HEK293T (cell line): ENCODE measurements around the gene CCR3.

ENCODE experiments used
- ARNT ChIP-seq: fragments of 450-650 bp; IDR thresholded peaks from 2 replicates; pipeline ENCODE4 v1.6.1; 2017; ENCODE audit warnings: mild to moderate bottlenecking
- BHLHE40 ChIP-seq: fragments of 450-650 bp; IDR thresholded peaks from 2 replicates; pipeline ENCODE4 v1.6.1; 2016; ENCODE audit warnings: mild to moderate bottlenecking, moderate library complexity, borderline replicate concordance
- CTBP1 ChIP-seq: fragments of 450-650 bp; IDR thresholded peaks from 2 replicates; pipeline ENCODE4 v1.6.1; 2016; ENCODE audit warnings: borderline replicate concordance
- ELF4 ChIP-seq: fragments of 450-650 bp; IDR thresholded peaks from 2 replicates; pipeline ENCODE4 v1.6.1; 2017; ENCODE audit warnings: antibody characterized with exemption
- FOXM1 ChIP-seq: fragments of 450-650 bp; IDR thresholded peaks from 2 replicates; pipeline ENCODE4 v1.6.1; 2017; ENCODE audit warnings: mild to moderate bottlenecking, borderline replicate concordance
- HDGF ChIP-seq: fragments of 450-650 bp; IDR thresholded peaks from 2 replicates; pipeline ENCODE4 v1.6.1; 2017; ENCODE audit warnings: antibody characterized with exemption, borderline replicate concordance
- L3MBTL2 ChIP-seq: fragments of 450-650 bp; conservative IDR thresholded peaks from 2 replicates; pipeline ENCODE4 v1.6.1; 2016; ENCODE audit warnings: mild to moderate bottlenecking
- LEF1 ChIP-seq: fragments of 450-650 bp; IDR thresholded peaks from 2 replicates; pipeline ENCODE4 v1.6.1; 2017; ENCODE audit warnings: mild to moderate bottlenecking, borderline replicate concordance
- NFRKB ChIP-seq: fragments of 450-650 bp; IDR thresholded peaks from 2 replicates; pipeline ENCODE4 v1.6.1; 2016; ENCODE audit warnings: mild to moderate bottlenecking, moderate library complexity
- PKNOX1 ChIP-seq: fragments of 450-650 bp; IDR thresholded peaks from 2 replicates; pipeline ENCODE4 v1.6.1; 2016
- SP1 ChIP-seq: fragments of 450-650 bp; IDR thresholded peaks from 2 replicates; pipeline ENCODE4 v1.6.1; 2017
- SUZ12 ChIP-seq: fragments of 450-650 bp; IDR thresholded peaks from 2 replicates; pipeline ENCODE4 v1.6.1; 2016; ENCODE audit warnings: mild to moderate bottlenecking
- TARDBP ChIP-seq: fragments of 450-650 bp; IDR thresholded peaks from 2 replicates; pipeline ENCODE4 v1.6.1; 2016

- TF ChIP-seq PKNOX1 (no peak), SUZ12 (no peak), HDGF (no peak), SP1 (no peak), ARNT (no peak), L3MBTL2 (no peak), FOXM1 (no peak), TARDBP (no peak), ELF4 (no peak), BHLHE40 (no peak), LEF1 (no peak), NFRKB (no peak), CTBP1 (no peak)
Measured at GRCh38 chr3:46283881-46284450, 41.7 kb downstream of the CCR3 start.
